ENCODE results near the gene RALA.
A peak's percentile ranks its signal among the peaks of the same experiment; 100 is the strongest.

The RALA gene, protein sequence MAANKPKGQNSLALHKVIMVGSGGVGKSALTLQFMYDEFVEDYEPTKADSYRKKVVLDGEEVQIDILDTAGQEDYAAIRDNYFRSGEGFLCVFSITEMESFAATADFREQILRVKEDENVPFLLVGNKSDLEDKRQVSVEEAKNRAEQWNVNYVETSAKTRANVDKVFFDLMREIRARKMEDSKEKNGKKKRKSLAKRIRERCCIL

GRCh38 chr7:39623047-39623731 lies at the start of gene RALA:
Gene RALA (plus strand): TSS chr7:39623572. CDS start chr7:39686668, 63,096 bp downstream.
- peak; percentile 75 to 84 (median 80) for DNase-seq

DNA sequence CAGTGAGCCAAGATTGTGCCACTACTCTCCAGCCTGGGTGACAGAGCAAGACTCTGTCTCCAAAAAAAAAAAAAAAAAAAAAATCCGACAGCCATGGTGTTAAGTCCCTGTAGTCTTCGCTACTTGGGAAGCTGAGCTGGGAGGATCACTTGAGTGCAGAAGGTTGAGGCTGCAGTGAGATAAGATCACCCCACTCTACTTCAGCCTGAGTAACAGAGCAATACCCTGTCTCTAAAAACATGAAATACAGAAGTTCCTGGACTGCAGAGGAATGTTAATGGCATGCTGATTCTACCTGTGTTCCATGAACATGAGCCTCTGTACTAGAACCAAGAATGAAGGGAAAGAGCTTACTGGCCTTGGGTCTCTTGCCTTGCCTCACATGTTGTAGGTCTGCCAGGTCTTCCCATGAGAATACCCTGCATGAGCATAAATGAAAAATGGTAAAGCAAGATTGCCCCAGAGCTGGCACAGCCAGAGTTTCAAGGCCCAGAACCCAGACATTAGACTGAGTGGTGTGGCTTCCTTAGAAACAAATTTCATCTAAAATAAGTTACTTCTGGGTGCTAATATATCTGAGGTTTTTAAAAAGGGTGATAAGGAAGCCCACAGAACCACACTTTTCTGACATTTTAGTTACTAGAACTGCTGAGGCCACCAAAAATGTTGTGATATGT lies 48.6 kb upstream of the RALA start:
- no peak for DNase-seq

DNA sequence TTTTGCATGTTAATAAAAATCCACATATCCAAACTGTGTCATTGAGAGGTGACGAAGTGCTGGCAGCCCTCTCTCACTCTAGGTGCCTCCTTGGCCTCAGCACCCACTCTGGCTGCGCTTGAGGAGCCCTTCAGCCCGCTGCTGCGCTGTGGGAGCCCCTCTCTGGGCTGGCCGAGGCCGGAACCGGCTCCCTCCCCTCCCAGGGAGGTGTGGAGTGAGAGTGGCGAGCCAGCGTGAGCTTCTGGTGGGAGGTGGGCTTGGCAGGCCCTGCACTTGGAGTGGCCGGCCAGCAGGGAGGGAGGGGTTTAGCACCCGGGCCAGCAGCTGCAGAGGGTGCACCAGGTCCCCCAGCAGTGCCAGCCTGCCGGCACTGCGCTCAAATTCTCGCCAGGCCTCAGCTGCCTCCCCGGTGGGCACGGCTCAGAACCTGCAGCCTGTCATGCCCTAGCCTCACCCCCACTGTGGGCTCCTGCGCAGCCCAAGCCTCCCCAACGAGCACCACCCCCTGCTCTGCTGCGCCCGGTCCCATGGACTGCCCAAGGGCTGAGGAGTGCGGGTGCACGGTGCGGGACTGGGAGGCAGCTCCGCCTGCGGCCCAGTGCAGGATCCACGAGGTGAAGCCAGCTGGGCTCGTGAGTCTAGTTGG lies 46.0 kb upstream of the RALA start:
- DNase-seq, result no peak

- peak; percentile 38 to 53 (median 41) for DNase-seq
These were observed 43.1 kb upstream of the RALA start for GRCh38 chr7:39580149-39580874.

GRCh38 chr7:39582536-39582935 lies 40.8 kb upstream of the RALA start:
- no peak for DNase-seq

- DNase-seq, result no peak
These were observed 39.8 kb upstream of the RALA start for GRCh38 chr7:39583539-39583938.

GRCh38 chr7:39587393-39587792 lies 36.0 kb upstream of the RALA start:
- no peak for DNase-seq

DNA sequence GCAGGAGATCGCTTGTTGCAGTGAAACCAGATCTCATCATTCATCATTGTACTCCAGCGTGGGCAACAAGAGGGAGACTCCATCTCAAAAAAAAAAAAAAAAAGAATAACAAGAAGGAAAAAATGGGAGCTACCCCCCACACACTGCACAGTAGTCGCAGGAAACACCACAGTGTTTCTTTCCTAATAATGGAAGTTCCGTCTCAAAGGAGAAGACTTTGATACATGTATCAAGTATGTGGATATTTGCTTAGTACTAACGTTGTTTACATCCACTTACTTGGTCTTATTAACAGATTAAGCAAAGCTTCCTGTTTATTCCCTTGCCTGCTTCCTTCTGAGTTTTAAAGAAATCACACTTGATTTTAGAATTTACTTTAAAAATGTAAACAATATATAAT lies 35.0 kb upstream of the RALA start:
- DNase-seq, result no peak

GRCh38 chr7:39589323-39590111 lies 33.9 kb upstream of the RALA start:
- DNase-seq, result peak in 2 of 4 experiments; percentile 5 to 8

DNA sequence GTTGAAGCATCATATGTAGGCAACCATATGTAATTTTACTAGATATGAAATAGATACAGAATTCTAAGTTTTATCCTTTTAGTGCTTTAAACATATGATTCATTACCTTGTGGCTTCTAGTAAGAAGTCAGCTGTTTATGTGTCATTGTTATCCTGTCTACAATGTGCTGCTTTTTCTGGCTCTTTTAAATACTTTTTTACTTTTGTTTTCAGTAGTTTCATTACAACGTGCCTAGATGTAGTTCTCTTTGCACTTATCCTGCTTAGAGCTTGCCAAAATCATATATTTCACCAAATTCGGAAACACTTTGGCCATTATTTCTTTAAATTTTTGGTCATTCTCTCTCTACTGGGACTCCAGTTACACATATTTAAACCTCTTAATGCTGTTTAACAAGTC lies 30.8 kb upstream of the RALA start:
- no peak for DNase-seq

DNA sequence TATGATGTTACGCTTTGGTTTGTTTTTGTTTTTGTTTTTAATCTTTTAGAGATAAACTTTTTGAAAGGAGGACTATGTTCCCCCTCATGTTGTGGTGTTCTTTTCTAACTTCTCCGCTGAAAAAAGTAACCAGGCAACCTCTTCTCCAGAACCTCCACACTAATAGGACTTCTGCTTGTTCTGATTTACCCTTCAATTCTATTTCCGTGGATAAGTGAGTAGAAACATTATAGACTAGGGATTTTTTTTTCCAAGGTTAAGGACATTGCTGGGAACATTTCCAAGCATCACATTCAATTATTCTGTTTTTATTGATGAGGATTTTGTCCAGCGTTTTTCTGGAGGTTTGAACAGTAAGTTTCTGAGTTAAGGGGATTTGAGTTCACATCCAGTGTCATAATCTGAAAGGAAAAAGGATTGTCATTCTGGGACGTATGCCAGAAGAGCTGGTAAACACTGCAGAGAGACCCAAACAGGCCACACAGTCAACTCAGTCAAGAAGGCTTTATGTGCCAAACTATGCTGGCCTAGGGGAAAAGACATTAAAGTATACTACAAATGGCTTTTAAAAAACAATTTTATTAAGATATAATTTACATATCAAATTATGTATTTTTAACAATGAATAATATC lies 28.3 kb upstream of the RALA start:
- DNase-seq, result no peak

DNA sequence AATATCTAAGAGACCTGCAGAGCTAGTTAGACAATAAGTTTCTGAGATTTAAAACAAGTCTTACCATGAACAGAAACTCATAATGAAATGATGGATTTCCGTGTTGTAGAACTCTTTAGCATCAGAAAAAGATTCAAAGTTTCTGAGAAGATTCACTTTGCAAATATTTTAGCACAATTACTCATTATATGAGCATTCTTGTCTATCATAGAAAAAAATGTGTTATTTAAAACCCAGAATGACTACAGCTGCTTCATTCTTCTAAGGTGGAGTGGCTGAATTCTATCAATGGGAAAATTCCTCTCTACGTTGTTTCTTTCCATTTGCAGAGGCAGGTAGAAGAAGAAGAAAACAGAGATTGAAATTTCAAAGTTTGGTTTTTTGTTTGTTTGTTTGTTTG lies 21.0 kb upstream of the RALA start:
- DNase-seq, result no peak

DNA sequence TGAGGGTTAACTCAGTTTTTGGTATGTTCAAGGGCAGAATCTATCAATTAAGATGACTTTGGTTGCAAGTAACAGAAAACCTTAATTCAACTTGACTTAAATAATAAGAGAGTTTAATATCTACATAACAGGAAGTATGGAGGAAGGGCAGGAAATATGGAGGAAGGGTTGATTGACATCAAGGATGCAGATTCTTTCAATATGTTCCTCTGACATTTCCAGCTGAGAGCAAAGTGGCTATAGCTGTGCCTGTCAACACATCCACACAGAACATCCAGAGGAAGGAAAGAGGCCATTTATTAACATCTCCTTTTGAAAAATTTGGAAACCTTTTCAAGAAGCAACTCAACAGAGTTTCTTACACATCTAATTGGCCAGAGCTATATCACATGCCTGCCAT lies 19.4 kb upstream of the RALA start:
- no peak for DNase-seq

GRCh38 chr7:39605087-39605486 lies 18.3 kb upstream of the RALA start:
- no peak for DNase-seq

- no peak for DNase-seq
These were observed 17.0 kb upstream of the RALA start for GRCh38 chr7:39606352-39606751.

DNA sequence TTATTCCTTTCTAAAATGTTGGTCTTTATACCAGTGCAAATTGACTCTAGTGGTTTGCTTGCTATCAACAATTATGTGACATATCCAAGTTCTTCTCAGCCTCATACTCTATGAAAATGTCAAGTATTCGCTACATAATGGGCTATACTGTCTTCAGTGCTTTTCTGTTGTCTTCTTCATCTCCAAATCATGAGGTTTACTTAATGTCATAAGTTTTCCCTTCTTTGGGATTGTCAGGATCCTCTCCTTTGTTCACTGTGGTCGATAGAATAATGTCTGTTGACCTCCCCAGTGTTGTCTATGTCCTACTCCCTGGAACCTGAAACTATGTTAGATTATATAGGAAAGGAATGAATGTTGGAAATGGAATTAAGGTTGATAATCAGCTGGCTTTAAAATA lies 16.4 kb upstream of the RALA start:
- DNase-seq, result no peak

DNA sequence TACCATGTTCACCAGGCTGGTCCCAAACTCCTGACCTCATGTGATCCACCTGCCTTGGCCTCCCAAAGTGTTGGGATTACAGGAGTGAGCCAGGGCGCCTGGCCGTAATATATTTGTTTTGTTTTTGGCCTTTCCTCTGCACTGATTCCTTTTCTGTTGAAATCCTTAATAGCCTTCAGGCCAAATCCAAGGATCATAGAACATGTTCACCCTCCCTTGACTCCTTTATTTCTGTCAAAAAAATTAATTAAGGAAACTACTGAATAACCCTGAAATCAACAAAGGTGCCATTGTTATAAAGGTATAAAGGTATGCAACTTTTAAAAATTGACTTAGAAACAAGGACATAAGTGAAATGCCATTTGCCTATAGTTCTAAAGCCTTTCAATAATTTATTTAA lies 15.5 kb upstream of the RALA start:
- no peak for DNase-seq

DNA sequence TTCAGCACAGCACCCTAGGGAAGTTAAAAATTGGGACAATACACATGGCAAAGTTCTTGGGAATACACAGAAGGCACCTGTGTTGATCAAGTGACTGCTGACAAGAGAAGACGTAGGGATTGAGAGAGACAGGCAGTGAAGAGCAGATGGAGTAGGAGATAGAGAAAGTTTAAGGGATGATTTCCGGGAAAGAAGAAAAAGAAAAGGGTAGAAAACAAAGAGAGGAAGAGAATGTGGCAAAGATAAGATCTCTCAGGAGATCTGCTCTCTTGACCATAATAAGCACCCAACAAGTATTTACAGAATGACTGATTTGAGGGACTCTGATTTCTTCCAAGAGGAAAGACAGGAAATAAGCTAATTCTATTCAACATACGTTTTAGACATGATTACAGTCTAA lies 15.1 kb upstream of the RALA start:
- no peak for DNase-seq

GRCh38 chr7:39609113-39609934 lies 14.0 kb upstream of the RALA start:
- DNase-seq, result peak in 1 of 4 experiments; percentile 2

- DNase-seq, result no peak
These were observed 13.5 kb upstream of the RALA start for GRCh38 chr7:39609935-39610263.

DNA sequence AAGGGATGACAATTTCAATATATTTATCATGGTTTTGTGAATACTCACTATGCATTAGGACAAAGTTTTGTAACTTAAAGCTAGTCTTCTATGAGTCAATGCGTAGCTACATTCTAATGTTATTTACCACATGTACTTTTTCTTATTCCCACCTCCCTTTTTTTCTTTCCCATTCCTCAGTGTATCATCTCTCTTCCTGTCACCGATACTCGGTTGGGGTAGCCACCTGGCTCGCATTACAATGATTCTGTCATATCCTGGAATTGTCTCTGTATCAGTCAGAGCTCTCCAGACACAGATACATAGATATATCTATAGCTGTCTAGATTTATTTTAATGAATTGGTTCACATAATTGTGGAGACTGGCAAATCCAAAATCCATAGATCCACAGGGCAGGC lies 9.8 kb upstream of the RALA start:
- no peak for DNase-seq

Data from activated CD4-positive, CD25-positive, alpha-beta regulatory T cell (primary cell).